Measurements from ENCODE around the gene ZDHHC14.
A peak's percentile ranks its signal among the peaks of the same experiment; 100 is the strongest.
"Not testable (repeated sequence)": the region's sequence is repeated elsewhere in the genome, so short reads cannot be mapped to it uniquely, and the experiment has no call there.

Gene ZDHHC14

DNA sequence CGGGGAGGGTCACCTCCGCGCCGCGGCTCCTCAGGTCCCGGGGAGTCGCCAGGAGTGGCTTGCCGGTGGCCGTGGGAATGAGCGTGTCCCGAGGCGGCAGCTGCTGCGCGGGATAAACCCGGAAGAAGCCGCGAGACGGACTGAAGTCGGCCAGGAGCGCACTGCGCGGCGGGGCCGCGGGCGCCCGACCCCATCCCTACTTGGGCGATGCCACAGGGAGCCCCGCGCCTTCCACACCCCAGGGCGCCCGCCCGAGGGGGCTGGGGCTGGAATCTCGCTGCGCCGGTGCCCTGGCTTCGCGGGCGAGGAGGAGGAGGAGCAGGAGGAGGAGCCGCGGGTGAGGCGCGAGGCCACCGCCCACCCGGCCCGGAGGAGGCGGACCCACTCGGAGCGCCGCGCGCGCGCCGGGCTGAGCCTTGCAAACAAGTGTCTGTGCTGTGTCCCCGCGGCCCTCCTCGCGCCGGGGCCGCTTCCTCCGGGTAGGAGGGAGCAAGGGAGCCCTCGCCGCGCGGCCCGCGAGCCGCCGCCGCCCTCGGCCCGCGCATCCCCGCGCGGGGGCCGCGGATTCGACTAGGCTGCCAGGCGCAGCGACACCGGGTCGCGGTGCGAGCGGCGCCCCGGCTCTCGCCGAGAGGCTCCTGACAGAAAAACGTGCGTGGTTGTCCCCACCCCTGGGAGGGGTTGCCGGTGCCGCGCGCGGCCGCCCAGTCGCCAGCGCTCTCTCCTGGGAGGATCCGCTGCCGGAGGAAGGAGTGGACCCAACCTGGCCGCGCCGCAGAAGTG, at the start of gene ZDHHC14:
ZDHHC14 (plus strand) TSS at position 412 of the 783 bp plus-strand sequence.
- DNase-seq, result peak; percentile 68

DNA sequence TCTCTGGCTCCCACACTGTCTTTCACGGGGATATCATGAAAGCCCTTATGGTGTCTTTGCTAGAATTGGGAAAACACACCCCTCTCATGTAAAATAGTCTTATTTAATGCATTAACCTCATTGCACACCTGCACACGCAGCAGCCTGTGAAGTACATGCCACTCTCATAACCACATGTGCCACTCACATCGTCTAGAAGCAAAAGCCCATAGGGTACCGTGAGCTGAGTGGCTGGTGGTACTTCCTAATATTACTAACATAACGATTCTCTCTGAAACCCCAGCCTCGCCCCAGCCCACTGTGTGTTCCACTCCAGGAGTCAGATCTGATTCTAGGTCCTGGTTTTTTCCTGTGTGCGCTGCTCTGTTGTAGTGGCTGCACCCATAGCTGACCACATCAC, 48.2 kb upstream of the ZDHHC14 start:
- DNase-seq, result no peak

DNA sequence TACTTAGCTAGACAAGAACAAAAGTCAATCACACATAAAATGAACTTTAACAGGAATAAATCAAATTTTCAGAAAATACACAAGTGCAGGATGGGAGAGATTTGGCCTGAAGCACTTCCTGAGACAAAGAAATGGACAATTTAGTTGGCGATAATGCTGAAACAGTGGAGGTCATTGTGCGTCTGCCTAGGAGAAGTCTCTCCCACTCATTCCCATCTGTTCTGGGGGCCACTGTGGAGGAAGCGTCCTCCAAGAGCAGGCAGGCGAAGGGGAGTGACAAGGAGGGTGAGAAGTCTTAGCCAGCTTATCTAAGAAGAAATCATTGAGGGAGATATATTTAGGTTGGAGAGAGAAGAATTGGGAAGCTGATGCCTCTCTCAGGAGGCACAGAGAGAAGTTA, 47.5 kb upstream of the ZDHHC14 start:
- DNase-seq, result no peak

DNA sequence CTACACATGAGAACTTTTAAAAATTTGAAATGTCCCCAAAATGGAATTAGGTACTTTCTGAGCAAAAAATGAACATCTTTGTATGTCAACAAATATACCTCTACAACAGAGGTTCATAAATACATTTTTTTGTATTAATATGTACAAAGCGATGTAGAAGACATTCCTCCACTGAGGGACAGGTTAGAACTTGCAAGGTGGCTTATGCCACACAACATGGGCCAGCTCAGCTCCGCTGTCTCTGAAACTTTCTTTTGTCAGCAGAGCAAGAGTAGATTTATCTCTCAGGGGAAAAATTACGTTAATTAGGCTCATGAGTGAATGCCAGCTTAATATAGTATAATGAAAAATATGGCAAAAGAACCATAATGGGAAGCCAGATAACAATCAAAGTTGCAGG, 47.0 kb upstream of the ZDHHC14 start:
- DNase-seq, result no peak

DNA sequence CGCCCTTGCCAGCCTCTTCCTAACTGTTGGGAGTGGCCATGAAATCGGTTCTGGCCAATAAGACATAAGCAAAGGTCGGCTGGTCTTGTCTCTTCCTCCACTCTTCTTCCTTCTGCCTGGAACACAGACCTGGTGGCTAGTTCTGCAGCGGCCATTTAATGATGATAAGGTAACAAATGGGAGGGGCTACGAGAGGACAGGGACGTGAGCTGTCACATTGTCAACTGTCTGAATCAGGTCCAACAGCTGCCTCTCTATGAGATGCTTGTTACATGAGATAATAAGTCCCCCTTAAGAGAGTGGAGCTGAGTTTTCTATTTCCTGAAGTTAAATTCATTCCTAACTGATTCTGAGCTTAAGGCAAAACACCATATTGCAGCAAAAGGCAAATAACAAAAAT, 45.2 kb upstream of the ZDHHC14 start:
- no peak for DNase-seq

DNA sequence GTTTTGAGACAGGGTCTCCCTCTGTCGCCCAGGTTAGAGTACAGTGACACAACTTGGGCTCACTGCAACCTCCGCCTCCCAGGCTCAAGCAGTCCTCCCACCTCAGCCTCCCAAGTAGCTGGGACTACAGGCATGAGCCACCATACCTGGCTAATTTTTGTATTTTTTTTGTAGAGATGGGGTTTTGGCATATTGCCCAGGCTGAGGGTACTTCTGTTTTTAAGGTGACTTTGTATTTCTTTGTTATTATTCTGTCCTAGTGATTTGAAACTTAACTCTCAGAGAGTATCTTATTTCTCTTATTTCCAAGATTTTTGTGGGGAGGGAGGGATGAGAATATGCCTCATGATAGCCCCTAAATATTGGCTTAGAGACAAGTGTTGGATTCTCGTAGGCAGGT, 43.7 kb upstream of the ZDHHC14 start:
- DNase-seq, result not testable (repeated sequence)

DNA sequence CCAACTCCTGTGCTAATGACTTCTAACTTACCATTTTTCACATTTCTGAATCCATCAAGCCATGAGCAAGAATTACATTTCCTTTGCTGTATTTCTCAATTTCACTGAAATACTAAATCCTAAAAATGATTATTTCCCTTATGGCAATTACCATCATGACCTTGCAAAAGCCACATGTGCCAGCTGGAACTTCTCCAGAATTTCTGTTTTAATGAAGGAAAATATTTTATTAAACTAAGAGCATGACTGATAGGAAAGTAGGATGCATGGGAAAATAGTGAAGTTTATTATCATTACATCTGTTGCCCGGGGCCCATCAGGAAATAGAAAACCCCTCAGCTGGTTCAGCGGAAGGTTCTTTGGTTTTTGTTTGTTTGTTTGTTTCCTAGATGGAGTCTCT, 43.2 kb upstream of the ZDHHC14 start:
- no peak for DNase-seq

DNA sequence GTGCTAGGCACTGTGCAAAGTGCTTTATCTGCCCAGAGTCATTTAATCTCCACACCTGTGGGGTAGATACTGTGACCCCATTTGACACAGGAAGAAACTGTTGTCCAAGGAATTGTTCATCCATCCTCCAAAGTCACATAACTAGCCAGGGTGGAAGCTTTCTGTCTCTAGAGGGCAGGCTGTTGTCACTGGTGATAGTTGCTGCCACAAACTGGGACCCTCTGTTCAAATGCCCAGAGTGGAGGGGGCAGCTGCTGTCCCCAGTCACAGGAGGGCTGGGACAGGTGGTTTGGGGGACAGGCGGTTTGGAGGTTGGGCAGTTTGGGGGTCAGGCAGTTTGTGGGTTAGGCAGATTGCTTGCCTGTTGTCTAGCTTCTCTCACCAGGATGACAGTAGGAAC, 41.6 kb upstream of the ZDHHC14 start:
- no peak for DNase-seq

DNA sequence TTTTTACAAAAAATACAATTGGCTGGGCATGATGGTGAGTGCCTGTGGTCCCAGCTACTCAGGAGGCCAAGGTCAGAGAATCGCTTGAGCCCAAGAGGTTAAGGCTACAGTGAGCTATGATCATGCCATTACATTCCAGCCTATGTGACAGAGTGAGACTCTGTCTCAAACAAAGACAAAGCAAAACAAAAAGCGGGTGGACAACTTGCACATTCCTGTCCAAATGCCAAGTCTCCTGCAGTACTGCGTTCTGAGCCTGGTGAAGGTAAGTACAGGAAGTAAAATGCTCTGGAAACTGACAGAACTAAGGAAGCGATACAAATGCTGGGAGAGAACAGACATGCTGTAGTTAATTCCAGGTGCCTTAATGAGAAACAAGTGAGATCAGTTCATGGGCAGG, 37.3 kb upstream of the ZDHHC14 start:
- DNase-seq, result no peak

DNA sequence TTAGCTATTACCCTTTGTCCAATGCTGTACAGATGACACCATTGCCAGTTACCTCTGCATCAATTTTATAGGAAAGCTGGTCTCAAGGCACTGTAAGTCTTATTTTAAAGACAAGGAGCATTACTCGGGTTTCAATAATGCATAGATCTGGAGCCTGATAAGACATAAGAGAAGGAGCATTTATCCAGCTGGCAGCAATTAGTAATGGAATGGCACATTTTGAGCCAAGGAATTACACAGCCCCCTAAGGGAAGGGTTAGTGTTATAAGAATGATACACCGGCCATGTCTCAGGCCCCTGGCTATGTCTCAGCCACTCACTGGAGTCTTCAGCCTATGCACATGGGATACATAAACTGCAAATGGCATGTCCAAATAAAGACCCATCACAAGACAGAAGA, 34.6 kb upstream of the ZDHHC14 start:
- DNase-seq, result no peak

DNA sequence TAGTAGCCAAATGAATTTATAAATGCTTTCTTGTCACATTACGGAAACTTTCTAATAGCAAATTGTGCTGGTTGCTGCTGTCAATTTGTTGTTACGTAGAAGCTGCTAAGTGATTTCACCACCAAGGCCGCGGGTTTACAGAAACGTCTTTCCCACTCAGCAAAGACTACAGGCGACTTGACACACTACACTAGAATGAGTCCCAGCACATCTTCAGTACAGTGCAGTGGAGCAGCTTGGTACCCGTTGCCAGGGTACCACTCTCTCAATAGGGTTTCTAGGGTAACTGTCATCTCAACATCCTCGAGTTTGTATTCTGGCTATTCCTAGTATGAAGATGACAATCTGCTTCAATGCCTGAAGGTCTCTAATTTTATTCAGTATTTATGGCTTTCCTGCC, 22.7 kb upstream of the ZDHHC14 start:
- no peak for DNase-seq

DNA sequence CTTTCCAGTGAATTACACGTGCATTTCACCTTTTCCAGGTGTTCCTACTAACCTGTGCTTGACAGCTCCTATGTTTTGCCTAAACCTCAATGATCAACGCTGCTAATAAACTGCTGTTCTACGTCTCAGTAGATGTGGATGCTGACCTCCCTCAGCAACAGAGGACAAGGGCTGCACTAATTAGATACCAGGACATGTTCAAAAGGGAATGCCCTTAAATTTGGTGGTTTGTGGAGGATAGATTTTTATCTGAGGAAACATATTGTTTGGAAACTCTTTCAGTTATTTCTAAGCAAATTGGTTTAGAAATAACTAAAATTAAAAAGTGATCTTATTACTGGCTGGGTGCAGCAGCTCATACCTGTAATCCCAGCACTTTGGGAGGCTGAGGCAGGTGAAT, 19.1 kb upstream of the ZDHHC14 start:
- no peak for DNase-seq

DNA sequence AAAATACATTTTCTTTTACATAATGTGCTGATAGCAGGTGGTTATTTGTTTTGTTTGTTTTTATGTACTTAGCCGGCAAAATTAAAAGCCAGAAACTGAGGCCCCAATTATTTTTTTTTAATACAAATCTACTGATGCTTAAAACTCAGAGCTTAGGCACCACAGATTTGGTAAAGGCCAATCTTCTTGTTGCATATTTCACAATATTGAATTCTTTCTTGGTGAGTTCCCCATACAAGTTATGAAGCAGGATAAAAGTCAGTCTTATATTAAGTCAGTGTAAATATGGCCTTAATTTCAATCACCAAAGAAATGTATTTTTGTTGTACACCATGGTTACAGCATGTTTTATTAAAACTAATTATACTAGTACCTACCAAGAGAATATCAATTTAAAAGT, 16.3 kb upstream of the ZDHHC14 start:
- DNase-seq, result no peak

DNA sequence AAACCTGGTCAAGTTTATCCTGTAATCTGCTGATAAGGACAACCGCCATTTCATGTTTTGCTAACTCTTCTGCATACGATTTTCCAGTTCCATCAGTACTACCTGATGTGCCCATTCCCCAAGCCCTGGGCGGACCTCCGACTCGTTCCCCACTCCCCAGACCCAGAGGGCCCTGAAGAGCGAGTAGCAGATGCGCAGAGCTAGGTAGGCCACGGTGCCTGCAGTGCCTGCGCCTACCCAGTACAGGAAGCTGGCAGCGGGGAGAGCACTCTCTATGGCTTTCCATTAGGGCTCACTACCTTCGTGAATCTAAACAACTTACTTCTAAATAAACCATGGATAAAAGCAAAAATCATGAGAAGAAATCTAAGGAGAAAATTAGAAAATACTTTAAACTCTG, 14.3 kb upstream of the ZDHHC14 start:
- no peak for DNase-seq

DNA sequence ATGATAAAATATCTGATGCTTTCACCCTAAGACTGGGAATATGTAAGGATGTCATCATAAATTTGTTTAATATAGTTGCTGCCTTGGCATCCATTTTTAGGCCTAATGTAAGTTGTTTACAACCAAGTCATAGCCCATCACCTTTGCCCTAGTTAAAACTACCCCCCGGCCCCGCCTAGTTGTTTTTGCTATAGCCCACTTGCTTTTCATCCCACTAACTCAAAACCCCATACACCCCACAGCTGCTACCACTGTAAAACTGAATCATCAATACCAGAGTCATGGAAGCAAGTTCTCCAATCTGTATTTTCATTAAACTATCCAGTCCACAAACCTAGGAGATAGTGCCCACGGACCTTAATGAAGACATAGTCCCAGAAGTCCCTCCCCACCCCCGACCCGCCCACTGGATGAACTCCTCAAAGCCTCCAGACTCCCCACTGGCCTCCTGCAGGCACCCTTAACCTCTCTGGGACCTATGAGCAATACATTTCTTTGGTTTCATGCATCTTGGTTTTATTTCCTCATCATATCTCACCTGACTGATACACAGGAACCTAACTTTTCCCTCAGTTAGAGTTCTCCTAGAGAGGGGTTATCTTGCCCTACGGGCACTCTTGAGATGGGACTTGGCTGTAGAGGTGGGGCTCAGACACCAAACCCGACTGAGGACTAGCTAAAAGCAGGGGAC, 12.5 kb upstream of the ZDHHC14 start:
- no peak for DNase-seq

DNA sequence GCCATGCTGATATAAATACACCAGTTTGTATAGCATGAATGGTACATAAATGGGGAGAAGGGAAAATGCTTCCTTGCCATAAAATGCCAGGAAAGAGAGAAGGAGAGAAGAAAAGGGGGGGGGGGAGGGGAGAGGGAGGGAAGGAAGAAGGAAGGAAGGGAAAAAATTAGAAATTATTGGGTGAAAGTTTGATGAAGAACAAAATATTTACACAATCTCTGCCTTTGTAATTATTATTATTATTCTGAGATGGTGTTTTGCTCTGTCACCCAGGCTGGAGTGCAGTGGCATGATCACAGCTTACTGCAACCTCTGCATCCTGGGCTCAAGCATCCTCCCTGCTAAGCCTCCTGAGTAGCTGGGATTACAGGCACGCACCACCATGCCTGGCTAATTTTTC, 10.2 kb upstream of the ZDHHC14 start:
- DNase-seq, result no peak

DNA sequence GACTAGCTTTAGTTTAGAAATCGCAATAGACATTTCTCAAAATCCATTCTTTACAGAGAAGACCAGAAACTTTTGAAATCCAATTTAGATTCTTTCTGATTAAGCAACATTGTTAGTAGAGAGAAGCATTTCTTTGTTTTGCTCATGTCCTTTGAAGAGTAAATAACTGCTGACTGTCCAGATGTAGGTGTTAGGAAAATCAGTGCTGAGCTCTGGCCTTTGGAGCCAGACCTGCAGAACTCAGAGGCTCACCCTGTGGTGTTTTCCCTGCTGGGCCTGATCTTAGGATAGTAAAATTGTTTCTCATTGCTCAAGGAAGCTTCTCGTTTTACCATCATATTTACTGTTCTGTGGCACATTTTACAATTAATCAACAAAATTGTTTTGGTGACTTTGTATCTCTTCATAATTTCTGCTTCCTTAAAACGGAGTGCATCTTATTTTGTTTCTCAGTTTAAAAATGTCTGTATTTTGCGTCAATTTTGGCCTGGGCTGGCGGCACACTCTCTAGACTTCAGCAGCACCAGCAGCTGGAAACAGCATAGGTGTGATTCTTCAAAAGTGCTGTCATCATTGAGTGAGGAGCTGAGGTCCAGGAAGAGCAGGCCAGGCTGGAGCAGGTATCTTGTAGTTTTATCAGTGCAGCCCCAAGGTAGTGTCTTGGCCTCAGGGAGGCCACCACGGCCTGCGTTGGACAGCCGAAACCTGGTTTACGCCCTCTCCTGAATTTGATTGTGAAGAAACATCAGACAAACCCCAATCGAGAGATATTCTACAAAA, 8.3 kb upstream of the ZDHHC14 start:
- no peak for DNase-seq

DNA sequence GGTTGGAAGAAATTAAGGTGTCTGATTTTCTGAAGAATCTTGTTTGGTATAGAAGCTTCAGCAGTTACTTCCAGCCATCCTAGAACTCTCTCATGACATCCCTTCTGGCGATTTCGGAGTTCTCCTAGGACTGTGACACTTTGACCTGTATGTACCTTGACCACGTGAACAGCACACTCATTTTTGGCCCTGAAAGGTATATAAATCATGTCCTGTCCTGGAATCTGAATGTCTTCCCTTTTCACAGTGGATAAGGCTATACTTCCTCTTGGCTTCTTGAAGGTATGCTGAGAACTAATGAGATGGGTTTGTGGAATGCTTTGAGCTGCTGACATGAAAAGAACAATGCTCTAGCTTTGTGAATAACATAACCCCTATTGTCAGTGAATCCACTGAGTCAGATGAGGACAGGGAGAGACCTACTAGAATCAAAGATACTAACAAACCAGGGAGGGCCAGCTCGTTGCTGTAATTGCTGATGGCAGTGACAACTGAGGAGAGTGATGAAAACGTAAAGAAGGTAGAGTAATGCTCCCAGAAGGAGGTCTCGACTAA, 6.0 kb upstream of the ZDHHC14 start:
- no peak for DNase-seq

DNA sequence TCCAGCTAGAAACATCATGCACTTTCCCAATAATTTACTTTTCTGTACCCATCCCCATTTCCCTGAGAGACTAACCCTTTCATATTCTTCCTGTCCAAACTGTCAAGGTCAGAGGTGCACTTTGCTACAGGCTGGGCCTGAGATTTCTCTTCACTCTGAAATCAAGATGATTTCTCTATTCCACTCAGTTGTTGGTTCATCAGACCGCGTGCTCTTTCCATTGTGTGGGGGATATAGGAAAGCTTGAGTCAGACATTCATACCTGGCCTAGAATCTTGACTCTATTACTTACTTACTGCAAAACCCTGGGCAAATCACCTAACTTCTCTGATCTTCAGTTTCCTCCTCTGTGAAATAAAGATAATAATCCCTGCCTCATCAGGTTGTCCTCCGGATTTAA, 4.7 kb upstream of the ZDHHC14 start:
- DNase-seq, result no peak

DNA sequence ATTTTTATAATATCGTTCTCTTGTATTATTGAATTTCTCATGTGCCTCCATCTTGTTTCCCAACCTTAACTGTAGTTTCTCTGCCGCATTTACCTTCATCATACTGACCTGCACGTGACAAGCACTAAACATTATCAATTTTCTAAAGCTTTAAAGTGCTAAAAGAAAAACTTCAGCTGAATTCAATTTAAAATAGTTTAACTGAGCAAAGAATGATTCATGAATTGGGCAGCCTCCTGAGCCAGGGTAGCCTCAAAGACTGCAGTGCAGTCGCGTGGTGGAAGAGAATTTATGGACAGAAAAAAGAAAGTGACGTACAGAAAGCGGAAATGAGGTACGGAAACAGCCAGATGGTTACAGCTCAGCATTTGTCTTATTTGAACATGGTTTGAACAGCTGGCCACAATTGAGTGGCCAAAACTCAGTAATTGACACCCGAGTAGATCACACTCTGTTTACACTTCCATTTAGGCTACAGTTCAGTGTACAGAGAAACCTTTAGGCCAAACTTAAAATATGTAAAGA, 4.2 kb upstream of the ZDHHC14 start:
- DNase-seq, result no peak

DNA sequence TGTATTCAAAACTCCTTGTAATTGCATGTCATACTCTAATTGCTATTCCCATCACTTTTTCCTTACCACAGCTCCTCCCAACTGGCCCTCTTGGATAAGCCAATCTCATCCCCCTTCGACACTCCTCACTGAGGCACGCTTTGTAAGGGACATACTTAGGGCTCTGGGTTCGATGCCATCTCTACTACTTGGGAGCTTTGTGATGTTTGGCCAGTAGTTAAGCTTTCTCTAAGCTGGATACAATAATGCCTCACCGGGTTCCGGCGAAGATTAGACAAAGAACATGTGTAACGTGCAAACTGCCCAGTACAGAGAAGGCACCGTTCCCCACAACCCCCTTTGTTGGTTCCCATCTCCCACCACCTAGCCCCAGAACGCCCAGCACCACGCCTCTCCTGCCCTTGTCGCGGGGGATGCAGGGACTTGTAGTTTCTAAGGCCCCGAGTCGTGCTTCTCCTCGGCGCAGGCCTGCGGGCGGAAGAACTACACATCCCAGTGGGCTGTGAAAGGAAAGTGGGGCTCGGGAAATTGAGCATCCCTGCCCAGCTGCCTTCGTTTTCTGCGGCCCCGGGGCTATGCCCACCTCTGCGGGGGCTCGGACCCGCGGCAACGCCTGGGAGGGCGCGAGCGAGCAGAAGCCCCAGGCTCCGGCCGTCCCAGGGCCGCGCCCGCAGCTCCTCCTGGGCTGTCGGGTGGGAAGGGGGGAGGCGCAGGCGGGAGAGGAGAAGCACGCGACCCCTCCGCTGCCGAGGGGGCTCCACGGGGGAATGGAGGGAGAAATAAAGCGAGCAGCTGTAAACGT, 1.1 kb upstream of the ZDHHC14 start:
- DNase-seq, result peak; percentile 93

DNA sequence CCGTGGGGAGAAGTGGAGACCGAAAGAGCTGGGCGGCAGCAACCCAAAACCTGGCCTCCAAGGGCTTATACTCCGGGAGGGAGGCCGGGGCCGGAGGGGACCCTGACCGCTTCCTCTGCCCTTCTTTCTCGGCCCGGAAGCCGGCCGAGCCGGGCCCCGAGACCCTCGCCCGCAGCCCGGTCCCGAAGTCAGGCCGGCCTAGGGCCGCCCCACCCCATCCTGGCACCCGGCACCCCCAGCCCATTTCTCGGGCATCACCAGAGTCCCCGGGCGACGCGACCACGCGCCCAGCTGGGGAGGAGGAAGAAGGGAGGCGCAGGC, 572 bp upstream of the ZDHHC14 start:
- no peak for DNase-seq
